K562 (cell line): ENCODE results near the gene RPS27. TPM values are rescaled to one million over a fixed set of nuclear protein-coding genes. Genes with fewer than 3 reads are reported as not detected.

ENCODE experiments used
- ATF2 ChIP-seq: sonication (generic); formaldehyde crosslinking; IDR thresholded peaks from 2 replicates; pipeline ENCODE4 v1.8.1; 2022; ENCODE audit warnings: missing genetic modification reagents
- CCNT2 ChIP-seq: IDR thresholded peaks from 2 replicates; pipeline ENCODE4 v1.6.1; 2011; ENCODE audit warnings: borderline replicate concordance, low read depth, mild to moderate bottlenecking, moderate library complexity, mixed read lengths, low read length; ENCODE audit not compliant: insufficient read length; ENCODE audit errors: extremely low read depth
- CLOCK ChIP-seq: fragments of 250-450 bp; sonication (Bioruptor Pico); IDR thresholded peaks from 2 replicates; pipeline ENCODE4 v1.4.0; 2020; ENCODE audit warnings: mild to moderate bottlenecking, moderate library complexity, borderline replicate concordance
- COPS2 ChIP-seq: fragments of 450-650 bp; conservative IDR thresholded peaks from 2 replicates; pipeline ENCODE4 v1.6.1; 2016; ENCODE audit warnings: mild to moderate bottlenecking, moderate library complexity
- FUS ChIP-seq: fragments of 200-400 bp; formaldehyde crosslinking; optimal IDR thresholded peaks from 2 replicates; pipeline ENCODE3; 2017; ENCODE audit warnings: low read depth, low read length
- HBP1 ChIP-seq: fragments of 450-650 bp; formaldehyde crosslinking; IDR thresholded peaks from 2 replicates; pipeline ENCODE4 v1.4.0; 2022; ENCODE audit warnings: missing genetic modification characterization
- HNRNPLL ChIP-seq: fragments of 200-400 bp; formaldehyde crosslinking; IDR thresholded peaks from 2 replicates; pipeline ENCODE4 v1.6.1; 2017; ENCODE audit warnings: low read length, low read depth, mild to moderate bottlenecking; ENCODE audit not compliant: poor library complexity, severe bottlenecking
- ILF3 ChIP-seq: fragments of 450-650 bp; IDR thresholded peaks from 2 replicates; pipeline ENCODE4 v1.6.1; 2018; ENCODE audit warnings: antibody characterized with exemption, mild to moderate bottlenecking, moderate library complexity, borderline replicate concordance
- NFE2 ChIP-seq: IDR thresholded peaks from 2 replicates; pipeline ENCODE4 v1.6.1; 2014; ENCODE audit warnings: antibody characterized with exemption, low read depth
- SMARCA5 ChIP-seq: fragments of 450-650 bp; IDR thresholded peaks from 2 replicates; pipeline ENCODE4 v1.6.1; 2016
- TFE3 ChIP-seq: fragments of 450-650 bp; formaldehyde crosslinking; IDR thresholded peaks from 2 replicates; pipeline ENCODE4 v1.4.0; 2020; ENCODE audit warnings: mild to moderate bottlenecking, mixed read lengths
- ZFP30 ChIP-seq: fragments of 250-450 bp; sonication (Bioruptor Pico); IDR thresholded peaks from 2 replicates; pipeline ENCODE4 v1.8.0; 2022; ENCODE audit warnings: moderate library complexity, mild to moderate bottlenecking, inconsistent platforms, borderline replicate concordance
- ZNF232 ChIP-seq: sonication (generic); formaldehyde crosslinking; IDR thresholded peaks from 2 replicates; pipeline ENCODE4 v1.8.0; 2022; ENCODE audit warnings: mild to moderate bottlenecking, missing genetic modification reagents
- ZNF280A ChIP-seq: fragments of 450-650 bp; IDR thresholded peaks from 2 replicates; pipeline ENCODE4 v1.6.1; 2018; ENCODE audit warnings: mild to moderate bottlenecking, low read depth; ENCODE audit not compliant: partially characterized antibody
- ZNF280B ChIP-seq: fragments of 250-450 bp; sonication (Bioruptor Pico); IDR thresholded peaks from 2 replicates; pipeline ENCODE4 v1.5.1; 2021; ENCODE audit warnings: mild to moderate bottlenecking
- ZNF717 ChIP-seq: fragments of 250-450 bp; sonication (Bioruptor Pico); IDR thresholded peaks from 2 replicates; pipeline ENCODE4 v1.5.0; 2021
- polyA plus RNA-seq, 8 experiments: library from polyadenylated mRNA; depleted of rRNA in 4 of 8; stranded (reverse) in 5 of 8; unstranded in 3 of 8; fragments of >200 nt; fragmentation: Nextera tagmentation in 2 of 8; fragmentation: Illumina TruSeq in 1 of 8; extraction: Ambion mirVana in 2 of 8; extraction: Trizol in 1 of 8; gene quantifications; 2 replicates each; pipeline versions ENCODE4 v1.2.1 to v1.2.3, GENCODE V29; 2011 to 2014; ENCODE audit warnings: inconsistent platforms in 1 of 8, missing spikeins in 1 of 8
- total RNA-seq, 7 experiments: library from RNA; depleted of rRNA in 6 of 7; stranded (reverse); fragments of >200 nt in 6 of 7; fragmentation: Illumina TruSeq in 2 of 7; extraction: Trizol in 2 of 7; gene quantifications; 2 replicates each; pipeline versions ENCODE4 v1.2.1 to v1.2.3, GENCODE V29; 2011 to 2021; ENCODE audit warnings: low replicate concordance in 1 of 7

RPS27 gene
- total and polyA plus RNA-seq, 9 of the 15 experiments (the other 6 are each of a cell fraction or from before 2014, with no cell fraction given): 2,091 to 9,377 (median 6,706) TPM

- TF ChIP-seq ZNF280B (CRISPR knock-in tag) (no peak), SMARCA5 (no peak), ZNF280A (no peak), HBP1 (CRISPR knock-in tag) (peak; percentile 72), ILF3 (no peak), ATF2 (no peak), NFE2 (no peak), CCNT2 (peak; percentile 53), CLOCK (CRISPR knock-in tag) (no peak), ZNF232 (CRISPR knock-in tag) (0 out of 2 replicates have a peak, but pooled peaks have one; percentile 22), FUS (no peak), ZFP30 (CRISPR knock-in tag) (no peak), ZNF717 (no peak), HNRNPLL (peak; percentile 58), TFE3 (CRISPR knock-in tag) (no peak), COPS2 (no peak)
Observed at GRCh38 chr1:153958111-153958960, 32.2 kb upstream of the RPS27 start, which contains the start of gene CRTC2 (continued).
